GM12891 (cell line): ENCODE data around the gene CLN5.

ENCODE experiments used
- DNase-seq: peaks from one replicate; pipeline ENCODE4 v3.0.0; 2011; ENCODE audit warnings: low spot score; ENCODE audit not compliant: insufficient read length
- FAIRE-seq: peaks from 2 replicates; lab custom pipeline; 2011; peaks lifted over from hg19 to GRCh38; lab: Jason Lieb, UNC
- PAX5 ChIP-seq: IDR thresholded peaks from 2 replicates; pipeline ENCODE4 v1.6.1; 2011; ENCODE audit warnings: low read length, moderate library complexity, mild to moderate bottlenecking; ENCODE audit not compliant: insufficient read depth, severe bottlenecking
- POLR2A ChIP-seq: IDR thresholded peaks from 2 replicates; pipeline ENCODE4 v1.6.1; 2011; ENCODE audit warnings: low read depth, low read length, control low read depth
- POLR2AphosphoS5 ChIP-seq: IDR thresholded peaks from 2 replicates; pipeline ENCODE4 v1.6.1; 2011; ENCODE audit warnings: low read depth, low read length, control low read depth
- POU2F2 ChIP-seq: IDR thresholded peaks from 2 replicates; pipeline ENCODE4 v1.6.1; 2011; ENCODE audit warnings: low read depth, mild to moderate bottlenecking, control low read depth, low read length, moderate library complexity
- SPI1 ChIP-seq: IDR thresholded peaks from 2 replicates; pipeline ENCODE4 v1.6.1; 2011; ENCODE audit warnings: low read depth, low read length, control low read depth
- TAF1 ChIP-seq: IDR thresholded peaks from 2 replicates; pipeline ENCODE4 v1.6.1; 2011; ENCODE audit warnings: low read depth, low read length, control low read depth

CLN5 gene

DNA sequence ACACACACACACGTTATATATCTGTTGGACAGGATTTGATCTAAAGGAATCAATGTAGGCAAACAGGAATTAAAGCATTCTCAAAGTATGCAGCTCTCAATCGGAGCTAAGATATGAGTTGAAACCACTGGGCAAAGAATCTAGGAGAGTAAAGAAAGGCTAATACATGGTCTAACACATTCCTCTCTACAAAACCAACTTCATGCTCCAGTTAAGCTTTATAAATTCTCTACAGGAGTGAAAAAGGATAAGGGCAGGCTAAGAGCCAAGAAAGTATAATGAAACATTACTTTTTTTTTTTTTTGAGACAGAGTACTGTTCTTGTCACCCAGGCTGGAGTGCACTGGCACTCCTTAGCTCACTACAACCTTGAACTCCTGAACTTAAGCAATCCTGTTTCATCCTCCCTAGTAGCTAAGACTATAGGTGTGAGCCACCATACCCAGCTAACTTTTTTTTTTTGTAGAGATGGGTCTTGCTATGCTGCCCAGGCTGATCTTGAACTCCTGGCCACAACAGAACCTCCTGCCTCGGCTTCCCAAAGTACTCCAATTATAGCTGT, 24.5 kb downstream of the CLN5 start:
- DNase-seq (no peak), FAIRE-seq (no peak)
- TF ChIP-seq POLR2AphosphoS5, result no peak
- TF ChIP-seq POLR2A, result no peak
- no peak for TF ChIP-seq SPI1
- TF ChIP-seq POU2F2, result no peak
- TF ChIP-seq TAF1, result no peak
- TF ChIP-seq PAX5, result no peak

DNA sequence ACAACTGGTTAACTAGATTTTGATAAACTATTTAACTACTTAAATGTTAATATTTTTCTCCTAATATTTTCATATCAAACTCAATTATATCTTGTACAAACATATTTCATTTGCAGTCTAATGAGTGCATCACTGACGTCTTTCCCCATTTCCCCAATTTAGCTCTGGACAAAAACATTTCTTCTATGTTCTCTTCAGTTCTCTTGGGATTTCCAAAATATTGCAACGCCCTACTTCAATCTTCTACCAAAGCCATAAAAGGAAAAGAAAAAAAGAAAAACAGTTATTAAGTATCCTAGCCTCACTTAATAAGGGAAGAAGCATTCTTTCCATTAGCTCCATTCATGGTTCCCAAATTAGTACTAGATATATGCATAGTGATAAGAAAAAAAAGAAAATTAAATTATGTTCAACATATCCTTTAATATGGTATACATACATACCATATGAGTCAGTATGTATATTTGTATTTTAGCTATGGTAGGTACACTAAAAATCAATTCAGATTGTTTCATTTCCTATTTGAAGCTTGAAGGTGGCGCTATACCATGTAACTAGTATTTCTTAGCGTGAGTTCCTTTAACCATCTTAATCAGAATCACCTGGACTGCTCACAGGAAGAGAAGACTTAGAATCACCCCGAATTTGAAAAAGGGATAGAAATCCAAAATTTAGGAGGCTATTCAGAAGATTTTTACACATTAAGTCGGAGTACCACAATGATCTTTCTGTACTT, 25.2 kb downstream of the CLN5 start:
- TF ChIP-seq POU2F2, result no peak
- TF ChIP-seq SPI1, result no peak
- no peak for TF ChIP-seq PAX5
- TF ChIP-seq POLR2AphosphoS5, result no peak
- TF ChIP-seq POLR2A, result no peak
- no peak for TF ChIP-seq TAF1
- DNase-seq (no peak), FAIRE-seq (no peak)

DNA sequence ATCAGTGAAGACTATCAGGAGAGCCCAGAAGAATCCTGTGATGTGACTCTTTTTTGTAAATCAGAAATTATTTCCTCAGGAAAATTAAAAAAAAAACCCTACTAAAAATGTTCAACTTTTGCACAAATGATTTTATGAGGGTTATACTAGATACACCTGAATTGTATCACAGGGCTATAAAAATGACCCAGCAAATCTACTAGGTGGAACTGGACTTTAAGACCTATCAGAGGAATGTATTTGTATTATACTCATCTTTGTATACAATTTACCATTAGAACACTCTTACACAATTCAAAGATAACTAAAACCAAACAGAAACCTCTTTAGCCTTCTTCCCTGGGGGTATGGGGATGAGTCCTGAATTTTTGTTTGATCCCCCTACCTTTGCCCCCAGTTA, 27.9 kb downstream of the CLN5 start:
- FAIRE-seq, result no peak
- no peak for TF ChIP-seq POU2F2
- TF ChIP-seq PAX5, result no peak
- TF ChIP-seq TAF1, result no peak
- no peak for TF ChIP-seq POLR2AphosphoS5
- no peak for TF ChIP-seq POLR2A
- TF ChIP-seq SPI1, result no peak

DNA sequence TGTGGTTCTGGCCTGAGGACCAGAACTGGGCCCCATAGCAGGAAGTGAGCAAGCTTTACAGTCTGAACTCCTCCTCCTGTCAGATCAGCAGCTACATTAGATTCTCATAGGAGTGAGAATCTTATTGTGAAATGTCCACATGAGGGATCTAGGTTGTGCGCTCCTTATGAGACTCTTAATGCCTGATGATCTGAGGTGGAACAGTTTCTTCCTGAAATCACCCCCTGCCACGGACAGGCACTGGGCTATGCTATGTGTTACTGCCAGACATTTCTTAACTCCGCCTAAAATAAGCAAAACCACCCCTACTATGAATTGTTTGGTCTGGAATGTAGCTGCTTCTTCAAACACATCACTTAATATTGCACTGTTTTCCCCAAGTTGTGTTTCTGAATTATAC, 30.5 kb downstream of the CLN5 start:
- TF ChIP-seq POU2F2 (no peak), TAF1 (no peak), POLR2AphosphoS5 (no peak), POLR2A (no peak), SPI1 (no peak), PAX5 (no peak)
- DNase-seq (no peak), FAIRE-seq (peak; percentile 80)

More for the DNA sequence above, 27.9 kb downstream of the CLN5 start:
- DNase-seq, result no peak

DNA sequence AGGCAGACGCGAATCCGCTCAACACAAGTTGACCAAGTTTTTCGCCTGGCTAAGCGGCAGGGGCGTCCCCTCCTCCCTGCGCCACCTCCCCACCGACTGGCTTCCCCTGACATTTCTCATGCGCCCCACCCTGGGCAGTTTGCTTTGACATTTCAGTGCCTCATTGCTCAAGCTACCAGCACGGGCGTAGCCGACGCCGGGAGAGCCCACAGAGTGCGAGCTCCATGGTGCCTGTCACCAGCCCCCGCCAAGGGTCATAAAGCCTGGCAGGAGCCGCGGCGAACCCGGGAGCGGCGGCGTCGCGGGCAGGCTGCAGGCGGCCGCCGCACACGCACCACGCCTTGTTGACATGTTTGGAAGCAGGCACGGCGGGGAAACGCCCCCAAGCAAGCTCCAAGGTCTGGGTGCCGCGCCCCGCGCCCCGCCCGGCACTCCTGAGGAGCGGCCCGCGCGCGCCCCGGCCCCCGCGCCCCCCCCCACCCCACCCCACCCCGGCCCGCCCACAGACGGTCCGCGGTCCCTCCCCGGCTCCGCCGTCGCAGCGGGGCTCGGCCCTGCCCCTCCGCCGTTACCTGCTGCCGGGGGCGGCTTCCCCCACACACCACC, 34.5 kb downstream of the CLN5 start:
- DNase-seq (peak; percentile 39), FAIRE-seq (no peak)
- TF ChIP-seq PAX5 (no peak), POLR2AphosphoS5 (0 out of 2 replicates have a peak, but pooled peaks have one; percentile 31), SPI1 (no peak), POU2F2 (peak; percentile 48; the same call in 1 of the 2 replicates), TAF1 (peak; percentile 49; the same call in 1 of the 2 replicates), POLR2A (0 out of 2 replicates have a peak, but pooled peaks have one; percentile 42)

DNA sequence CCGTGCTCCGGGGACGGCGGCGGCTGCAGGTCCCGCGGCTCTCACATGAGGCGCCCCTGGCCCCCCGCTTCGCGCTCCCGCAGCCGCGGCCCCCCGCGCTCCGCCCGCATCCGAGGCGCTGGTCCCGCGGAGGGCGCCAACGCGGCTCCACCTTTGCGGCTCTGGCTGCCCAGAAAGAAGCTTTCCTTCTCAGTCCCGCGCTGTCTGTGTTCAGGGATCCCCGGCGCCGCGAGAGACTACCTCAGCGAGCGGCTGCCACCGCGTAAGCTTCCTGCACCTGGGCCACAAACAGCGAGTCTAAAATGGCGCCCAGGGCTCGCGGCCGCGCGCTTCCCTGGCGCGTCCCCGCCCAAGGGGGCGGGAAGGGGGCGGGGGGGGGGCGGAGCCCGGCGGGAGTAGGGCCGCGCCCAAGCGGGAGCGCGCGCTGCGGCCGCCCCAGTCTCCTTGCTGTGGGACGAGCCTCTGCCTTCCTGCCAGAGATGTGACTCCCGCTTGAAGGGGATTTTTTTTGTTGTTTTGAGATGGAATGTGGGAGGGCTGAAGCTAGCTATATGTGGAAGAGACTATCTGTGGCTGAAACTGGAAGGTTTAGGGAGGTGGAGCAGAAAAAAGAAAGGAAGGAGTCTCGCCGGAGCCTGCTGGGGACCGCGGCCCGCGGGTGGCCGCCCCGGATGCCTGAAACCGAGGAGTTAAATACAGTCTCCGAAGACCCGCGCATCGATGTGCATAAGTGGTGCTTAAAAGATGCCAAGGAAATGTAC, 35.2 kb downstream of the CLN5 start, which contains the start of gene FBXL3:
TSS of gene FBXL3 (minus strand) at position 299 of the 761 bp plus-strand sequence. CDS start 5,299 bp downstream, outside the sequence.
- DNase-seq, result peak; percentile 70
- TF ChIP-seq POU2F2 (no peak), POLR2A (peak; percentile 62; the same call in 1 of the 2 replicates), POLR2AphosphoS5 (peak; percentile 80), TAF1 (peak; percentile 71), PAX5 (no peak), SPI1 (no peak)
- peak; percentile 96 for FAIRE-seq

DNA sequence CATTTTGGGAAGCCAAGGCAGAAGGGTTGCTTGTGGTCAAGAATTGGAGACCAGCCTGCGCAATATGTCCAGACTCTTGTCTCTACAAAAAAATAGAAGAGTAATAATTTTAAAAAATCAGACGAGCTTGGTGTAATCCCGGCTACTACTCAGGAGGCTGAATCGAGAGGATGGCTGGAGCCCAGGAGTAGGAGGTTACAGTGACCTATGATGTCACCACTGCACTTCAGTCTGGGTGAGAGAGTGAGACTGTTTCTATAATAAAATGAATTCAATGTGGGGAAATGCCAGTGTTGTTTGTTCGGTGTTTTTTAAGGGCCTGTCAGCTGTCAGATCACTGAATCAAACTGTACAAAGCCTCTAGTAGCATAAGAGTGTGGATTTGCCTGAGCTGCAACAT, 36.3 kb downstream of the CLN5 start:
- no peak for TF ChIP-seq POLR2AphosphoS5
- peak; percentile 20 for FAIRE-seq
- DNase-seq, result no peak

DNA sequence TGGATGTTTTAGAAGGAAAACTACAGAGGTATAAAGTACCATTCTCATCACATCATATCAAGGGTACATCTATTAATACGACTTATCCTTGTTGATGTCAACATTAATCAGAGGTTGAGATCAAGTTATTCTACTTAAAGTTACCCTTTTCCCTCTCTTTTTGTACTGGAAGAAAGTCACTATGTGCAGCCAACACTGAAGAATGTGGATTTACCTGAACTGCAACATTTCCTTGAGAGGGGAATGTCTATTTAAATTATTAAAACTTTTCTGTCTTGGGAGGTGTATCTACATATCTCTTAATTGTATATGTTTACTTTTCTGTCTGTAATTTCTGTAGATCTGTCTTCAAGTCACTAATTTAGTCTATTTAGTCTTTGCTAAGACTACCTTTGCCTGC, 37.6 kb downstream of the CLN5 start:
- FAIRE-seq (no peak), DNase-seq (no peak)
- TF ChIP-seq POLR2AphosphoS5 (no peak), SPI1 (no peak)

DNA sequence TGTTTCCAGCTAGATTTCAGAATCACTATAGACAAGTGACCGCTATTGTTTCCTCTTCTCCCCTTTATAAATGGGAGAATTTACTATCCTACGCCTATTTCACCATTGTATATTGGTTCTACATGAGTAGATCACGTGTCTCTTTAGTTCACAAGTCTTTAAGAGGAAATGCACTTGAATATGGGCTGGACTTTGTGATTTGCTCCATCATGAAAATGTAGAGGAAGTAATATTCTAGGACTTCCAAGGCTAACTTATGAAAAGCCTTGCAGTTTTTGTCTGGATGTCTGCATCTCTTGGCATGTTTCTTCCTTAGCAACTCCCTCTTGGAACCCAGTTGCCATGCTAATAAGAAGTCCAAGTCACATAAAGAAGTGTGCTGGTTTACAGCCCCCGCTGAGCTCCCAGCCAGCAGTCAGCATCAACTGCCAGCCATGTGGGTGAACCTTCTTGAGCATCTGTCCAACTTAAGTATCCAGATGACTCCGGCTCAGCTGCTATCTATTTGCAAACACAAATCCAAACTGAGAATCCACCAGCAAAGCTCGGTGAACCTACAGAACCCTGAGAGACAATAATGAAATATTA, 39.9 kb downstream of the CLN5 start:
- TF ChIP-seq SPI1 (no peak), POLR2AphosphoS5 (no peak)
- no peak for DNase-seq
- FAIRE-seq, result no peak
